HG03442 (cell line): ENCODE results near the gene MRPL42.
"Not testable (repeated sequence)": the region's sequence is repeated elsewhere in the genome, so short reads cannot be mapped to it uniquely, and the experiment has no call there.

ENCODE experiments used
- ATAC-seq: cut with Tn5 transposase; IDR thresholded peaks from one replicate; pipeline ENCODE4 v1.9.1; 2021; ENCODE audit warnings: mild to moderate bottlenecking, moderate library complexity; ENCODE audit not compliant: unreplicated experiment

Gene MRPL42

DNA sequence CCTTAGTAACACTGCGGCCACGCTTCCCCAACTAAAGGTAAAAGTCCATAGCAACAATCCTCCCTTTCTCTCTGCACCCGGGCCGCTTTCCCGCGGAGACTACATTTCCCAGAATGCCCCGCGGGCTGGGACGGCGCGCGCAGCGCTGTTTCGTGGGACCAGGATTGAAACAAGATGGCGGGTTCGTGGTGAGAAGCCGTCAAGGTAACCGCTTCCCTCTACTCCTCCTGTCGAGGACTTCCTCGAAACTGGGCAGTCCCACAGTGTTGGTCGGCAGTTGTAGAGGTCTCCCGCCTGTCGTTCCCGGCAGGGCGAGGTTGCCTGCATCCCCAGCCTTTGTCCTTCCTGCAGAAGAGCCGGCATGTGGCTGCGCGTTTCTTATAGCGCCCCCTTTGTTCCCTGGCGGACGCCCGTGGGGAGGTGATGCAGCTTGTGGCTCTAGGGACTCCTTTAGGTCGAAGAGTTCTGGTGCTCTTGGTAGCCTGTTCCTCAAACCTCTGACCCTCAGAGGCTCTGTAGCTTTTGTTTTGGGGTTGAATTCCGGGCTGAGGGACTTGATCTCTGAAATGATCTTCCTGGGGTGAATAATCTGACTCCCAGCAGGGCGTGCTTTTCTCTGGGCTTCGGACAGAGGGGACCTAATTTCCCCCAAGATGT, at the start of gene MRPL42:
TSS of gene MRPL42 (plus strand) at position 164 of the 657 bp plus-strand sequence. CDS start 1,772 bp downstream, outside the sequence.
- peak; percentile 87 for ATAC-seq

DNA sequence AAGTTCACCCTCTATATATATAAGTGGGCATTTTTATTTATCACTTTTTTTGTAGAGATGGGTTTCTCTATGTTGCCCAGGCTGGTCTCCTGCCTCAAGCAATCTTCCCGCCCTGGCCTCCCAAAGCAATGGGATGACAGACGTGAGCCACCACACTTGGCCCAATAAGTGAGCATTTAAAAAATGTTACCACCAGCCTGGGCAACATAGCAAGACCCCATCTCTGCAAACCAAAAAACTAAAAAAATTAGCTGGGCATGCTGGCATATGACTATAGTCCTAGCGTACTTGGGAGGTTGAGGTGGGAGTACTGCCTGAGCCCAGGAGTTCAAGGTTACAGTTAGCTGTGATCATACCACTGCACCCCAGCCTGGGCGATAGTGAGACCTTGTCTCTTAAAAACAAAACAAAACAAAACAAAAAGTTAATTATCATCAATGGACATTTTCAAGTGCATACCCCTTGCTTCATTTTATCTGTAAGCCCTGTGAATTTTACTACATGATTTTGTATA, 49.3 kb upstream of the MRPL42 start:
- ATAC-seq, result no peak

- ATAC-seq, result no peak
Measured at GRCh38 chr12:93419388-93420034, 47.8 kb upstream of the MRPL42 start.

DNA sequence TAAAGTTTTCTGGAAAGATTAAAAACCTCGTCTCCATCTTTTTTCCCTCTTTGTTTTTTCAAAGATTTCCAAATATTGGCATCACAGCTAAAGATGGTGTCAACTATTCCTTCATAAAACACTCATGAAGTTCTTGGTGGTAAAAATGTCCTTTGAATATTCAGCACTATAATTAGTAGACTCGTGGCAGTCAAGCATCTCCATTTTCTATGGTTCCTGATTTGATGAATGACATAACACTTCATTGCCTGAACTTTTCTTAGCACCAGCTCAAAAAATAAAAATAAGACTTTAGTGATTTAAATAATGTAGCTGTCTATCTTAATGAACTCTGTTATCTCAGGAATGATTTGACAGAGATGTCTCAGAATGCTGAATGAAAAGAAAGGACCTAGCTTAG, 45.3 kb upstream of the MRPL42 start:
- no peak for ATAC-seq

GRCh38 chr12:93425736-93426411, 41.4 kb upstream of the MRPL42 start:
- no peak for ATAC-seq

DNA sequence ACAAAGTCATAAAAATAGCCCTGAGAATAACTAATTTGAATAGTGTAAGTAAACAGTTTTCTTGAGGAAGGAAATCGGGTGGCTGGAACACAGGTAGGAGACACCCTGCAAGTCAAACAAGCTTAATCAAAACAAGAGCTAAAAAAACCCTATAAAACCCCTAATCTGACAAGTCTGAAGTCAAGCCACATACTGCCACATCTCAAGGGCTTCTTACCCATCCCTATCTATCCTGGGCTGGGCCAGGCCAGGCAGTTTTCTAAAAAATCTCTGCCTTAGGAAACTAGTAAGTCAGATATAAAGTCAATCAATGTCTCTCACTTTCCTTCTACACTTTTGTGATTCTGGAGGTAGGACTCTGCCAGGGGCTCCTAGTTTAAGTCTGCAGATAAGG, 40.9 kb upstream of the MRPL42 start:
- no peak for ATAC-seq

GRCh38 chr12:93427779-93428564, 39.3 kb upstream of the MRPL42 start:
- ATAC-seq, result no peak

DNA sequence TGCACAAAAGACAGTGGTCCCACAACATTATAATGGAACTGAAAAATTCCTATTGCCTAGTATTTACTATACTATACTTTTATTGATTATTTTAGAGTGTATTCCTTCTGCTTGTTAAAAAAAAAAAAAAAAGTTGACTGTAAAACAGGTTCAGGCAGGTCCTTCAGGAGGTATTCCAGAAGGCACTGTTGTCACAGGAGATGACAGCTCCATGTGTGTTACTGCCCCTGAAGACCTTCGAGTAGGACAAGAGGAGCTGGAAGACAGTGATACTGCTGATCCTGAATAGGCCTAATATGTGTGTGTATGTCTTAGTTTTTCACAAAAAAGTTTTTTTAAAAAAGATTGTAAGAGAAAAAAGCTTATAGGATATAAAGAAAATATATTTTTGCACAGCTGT, 37.9 kb upstream of the MRPL42 start:
- ATAC-seq, result no peak

DNA sequence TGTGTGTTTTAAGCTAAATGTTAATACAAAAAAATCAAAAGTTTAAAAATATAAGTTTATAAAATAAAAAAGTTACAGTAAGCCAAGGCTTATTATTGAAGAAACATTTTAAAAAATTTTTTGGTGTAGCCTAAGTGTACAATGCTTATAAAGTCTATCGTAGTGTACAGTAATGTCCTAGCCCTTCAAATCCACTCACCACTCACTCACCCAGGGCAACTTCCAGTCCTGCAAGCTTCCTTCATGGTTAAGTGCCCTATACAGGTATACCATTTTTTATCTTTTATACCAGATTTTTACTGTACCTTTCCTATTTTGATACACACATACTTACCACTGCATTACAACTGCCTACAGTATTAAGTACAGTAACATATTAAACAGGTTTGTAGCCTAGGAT, 37.5 kb upstream of the MRPL42 start:
- no peak for ATAC-seq

GRCh38 chr12:93430280-93430679, 37.0 kb upstream of the MRPL42 start:
- no peak for ATAC-seq

DNA sequence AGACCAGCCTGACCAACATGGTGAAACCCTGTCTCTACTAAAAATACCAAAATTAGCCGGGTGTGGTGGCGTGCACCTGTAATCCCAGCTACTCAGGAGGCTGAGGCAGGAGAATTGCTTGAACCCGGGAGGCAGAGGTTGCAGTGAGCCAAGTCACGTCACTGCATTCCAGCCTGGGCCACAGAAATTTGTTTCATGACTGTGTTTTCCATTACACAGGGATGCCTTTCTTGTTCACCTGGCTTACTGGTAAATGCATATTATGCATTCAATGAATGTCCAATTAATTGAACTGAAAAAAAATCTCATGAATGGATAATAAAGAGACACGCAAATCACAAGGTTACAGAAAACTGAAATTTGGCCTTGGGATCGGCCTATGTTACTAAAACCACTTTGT, 35.3 kb upstream of the MRPL42 start:
- not testable (repeated sequence) for ATAC-seq

GRCh38 chr12:93434256-93434865, 33.0 kb upstream of the MRPL42 start:
- ATAC-seq, result no peak

GRCh38 chr12:93438266-93439050, 28.9 kb upstream of the MRPL42 start:
- ATAC-seq, result no peak

GRCh38 chr12:93440043-93440835, 27.1 kb upstream of the MRPL42 start:
- ATAC-seq, result no peak

DNA sequence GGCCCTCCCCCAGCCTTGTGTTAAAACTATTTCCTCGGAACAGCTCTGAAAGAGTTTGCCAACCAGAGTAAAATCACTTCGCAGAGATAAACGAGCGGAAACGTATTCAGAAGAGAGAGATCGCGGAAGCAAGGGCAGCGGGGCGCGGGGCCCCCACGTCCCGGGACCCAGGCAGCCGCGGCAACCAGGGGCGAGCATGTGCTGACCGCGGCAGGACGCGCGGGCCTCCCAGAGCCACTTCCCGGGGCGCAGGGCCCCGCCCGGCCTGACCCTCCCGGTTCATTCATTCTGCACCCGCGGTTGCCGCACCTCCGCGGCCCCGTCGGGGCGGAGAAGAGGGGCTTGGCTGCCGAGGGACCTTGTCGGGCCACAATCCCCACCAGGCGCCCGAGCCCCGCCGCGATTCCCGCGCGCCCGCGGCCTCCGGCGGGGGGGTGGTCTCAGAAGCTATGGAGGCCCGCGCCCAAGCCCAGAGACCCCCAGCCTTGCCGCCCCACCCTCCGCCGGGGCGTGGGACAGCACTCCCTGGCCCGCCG, 26.2 kb upstream of the MRPL42 start:
- no peak for ATAC-seq

- ATAC-seq, result peak; percentile 70
Measured at GRCh38 chr12:93441617-93442410, 25.5 kb upstream of the MRPL42 start, which contains the start of gene UBE2N. Gene UBE2N (minus strand): TSS chr12:93441947. CDS start chr12:93441884, 63 bp downstream.

GRCh38 chr12:93442411-93443340, 24.6 kb upstream of the MRPL42 start:
- ATAC-seq, result no peak
